HG03432 (cell line): ENCODE measurements around the gene ARHGAP15.

Experiments
- ATAC-seq: cut with Tn5 transposase; IDR thresholded peaks from one replicate; pipeline ENCODE4 v1.9.1; 2021; ENCODE audit warnings: mild to moderate bottlenecking, moderate library complexity; ENCODE audit not compliant: unreplicated experiment

The ARHGAP15 gene

DNA sequence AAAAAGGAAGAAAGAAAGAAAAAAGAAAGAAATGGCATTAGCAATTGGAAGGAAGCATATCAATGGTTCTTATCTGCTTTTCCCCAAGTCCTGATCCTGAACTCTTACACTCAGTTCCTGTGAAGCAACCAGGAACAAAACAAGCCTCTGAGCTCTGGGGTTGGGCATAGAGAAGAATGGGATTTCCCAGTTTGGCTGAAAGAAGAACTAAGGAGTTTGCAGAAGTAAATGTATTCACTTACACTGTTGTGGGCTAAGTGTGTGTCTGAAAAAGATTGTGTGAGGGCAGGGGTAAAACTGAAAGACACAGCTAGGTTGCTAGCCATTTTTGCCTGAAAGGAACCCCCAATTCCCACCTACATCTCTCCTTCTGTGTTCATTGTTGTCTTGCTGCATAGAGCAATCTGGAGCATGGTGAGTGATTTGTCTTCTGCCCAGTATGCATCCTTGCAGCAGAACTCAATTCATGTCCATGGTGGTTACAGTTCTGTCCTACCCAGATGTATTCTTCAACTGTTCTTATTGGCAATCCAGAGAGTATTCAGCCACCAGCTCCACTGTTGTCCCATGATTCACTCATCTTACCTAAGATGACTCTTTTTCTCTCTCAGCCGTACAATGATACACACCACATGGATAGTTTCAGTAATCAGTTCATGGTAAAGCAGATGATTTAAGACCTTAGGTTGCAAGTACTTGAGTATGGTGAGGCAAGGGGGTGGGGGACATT lies 348.7 kb downstream of the ARHGAP15 start:
- ATAC-seq, result peak; percentile 64

DNA sequence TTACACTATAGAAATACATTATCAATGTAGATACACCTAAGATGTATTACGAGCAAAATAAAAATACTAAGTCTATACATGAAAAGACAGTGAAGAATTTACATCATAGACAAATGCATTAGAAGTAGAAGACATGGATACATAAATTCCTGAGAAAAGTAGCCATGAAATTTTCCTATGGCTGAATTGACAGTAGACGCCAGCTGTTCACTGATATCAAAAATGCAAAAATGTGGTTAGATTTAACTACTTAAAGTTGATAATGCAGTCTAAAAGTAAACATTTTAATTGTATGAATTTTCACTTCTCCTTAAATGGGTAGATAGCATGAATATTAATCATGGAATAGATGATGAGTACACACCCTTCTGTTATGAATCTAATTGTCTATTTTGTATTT lies 350.9 kb downstream of the ARHGAP15 start:
- no peak for ATAC-seq

DNA sequence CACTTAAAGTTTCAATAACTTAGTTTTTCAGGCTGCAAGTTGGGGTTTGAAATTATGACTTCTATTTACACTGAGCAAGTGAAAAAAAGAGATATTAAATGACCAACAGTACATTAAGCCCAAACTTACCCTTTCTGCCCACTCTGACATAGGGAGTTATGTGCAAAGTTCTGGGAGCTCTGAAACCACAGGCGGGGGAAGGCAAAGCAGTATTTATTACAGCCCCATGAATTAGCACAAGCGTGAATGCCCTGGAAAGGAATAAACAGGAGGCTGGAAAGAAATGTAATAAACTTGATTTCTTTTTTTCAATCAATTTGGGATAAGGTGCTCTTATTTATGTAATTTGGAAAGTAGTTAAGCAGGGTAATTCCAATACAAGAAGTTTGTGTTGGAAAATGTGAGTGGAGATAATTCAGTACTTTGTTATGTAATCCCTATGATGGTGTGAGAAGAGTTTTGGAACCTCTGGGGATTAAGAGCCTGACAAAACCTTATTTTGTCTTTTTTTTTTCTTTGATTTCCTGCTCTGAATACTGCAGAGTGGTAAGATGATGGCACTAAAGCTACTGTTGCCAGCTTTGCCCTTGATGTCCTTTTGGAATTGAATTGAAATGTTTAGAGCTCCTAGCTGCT lies 351.5 kb downstream of the ARHGAP15 start:
- ATAC-seq, result no peak

DNA sequence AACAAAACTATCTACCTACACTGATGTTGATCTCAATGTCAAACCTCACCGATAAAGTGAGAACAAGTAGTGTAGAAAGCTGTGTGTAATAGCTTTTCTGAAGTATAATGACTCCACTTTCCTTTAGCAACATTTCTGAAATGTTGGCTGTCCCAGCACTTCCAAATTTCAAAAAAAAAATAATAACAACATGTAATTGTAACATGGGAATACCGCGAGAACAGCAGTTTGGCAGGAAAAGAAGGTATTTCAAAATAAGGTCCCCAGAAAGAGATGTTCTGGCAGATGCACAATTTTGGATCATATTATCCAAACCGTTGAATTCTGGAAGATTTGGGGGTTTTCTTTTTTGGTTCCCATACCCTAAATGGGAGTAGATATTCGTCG lies 352.0 kb downstream of the ARHGAP15 start:
- no peak for ATAC-seq

DNA sequence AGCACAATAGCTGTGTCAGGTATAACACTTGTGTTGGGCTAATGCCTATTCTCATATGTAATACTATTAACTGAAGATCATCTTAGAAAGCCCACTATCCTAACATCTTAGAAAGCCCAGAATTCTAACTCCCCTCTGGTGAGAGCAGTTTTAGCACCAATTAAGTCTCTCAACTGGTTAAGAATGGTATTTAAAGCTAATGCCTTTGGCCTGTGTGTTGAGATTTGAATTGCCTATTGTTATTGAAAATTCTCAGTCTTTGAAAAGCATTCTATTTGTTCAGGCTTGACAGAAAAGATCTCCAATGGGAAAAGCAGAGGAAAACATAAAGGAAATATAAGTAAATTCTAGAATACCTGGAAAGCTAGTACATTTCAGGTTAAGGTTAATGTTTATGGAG lies 352.5 kb downstream of the ARHGAP15 start:
- no peak for ATAC-seq

DNA sequence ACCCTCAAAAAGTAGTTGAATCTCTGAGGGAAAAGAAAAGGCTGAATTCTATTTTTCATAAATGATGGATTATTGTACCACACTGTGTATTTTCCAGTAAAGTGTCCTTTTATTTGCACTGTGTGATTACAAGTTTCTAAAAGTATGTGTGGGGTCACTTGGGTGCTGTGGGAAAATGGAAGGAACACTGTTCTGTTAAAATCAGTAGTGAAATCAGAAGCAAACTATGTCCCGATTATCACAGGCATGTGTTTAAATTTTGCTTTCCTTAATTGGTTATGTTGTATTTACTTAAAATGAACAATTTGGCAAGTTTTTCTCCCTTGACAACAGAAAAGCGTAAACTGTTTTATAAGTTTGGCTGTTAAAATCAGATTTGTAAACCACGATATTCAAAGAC lies 353.1 kb downstream of the ARHGAP15 start:
- ATAC-seq, result no peak

DNA sequence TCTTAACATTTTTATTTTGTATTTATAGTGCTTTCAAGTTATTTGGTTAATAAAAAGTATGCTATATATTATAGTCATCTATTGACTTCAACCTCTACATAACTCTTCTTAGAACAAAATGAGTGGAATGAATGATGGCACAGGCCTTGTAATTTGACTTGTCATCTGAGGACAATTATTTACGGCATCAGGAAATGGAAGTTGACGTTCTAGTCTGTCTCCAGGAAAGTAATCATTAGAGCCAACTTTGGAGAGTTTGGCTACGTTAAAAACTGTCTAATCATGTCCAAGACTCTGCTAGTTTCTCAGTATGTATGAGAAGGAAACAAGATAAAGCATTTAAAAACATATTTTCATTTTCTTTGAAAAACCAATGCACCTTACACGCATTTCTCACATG lies 353.6 kb downstream of the ARHGAP15 start:
- ATAC-seq, result no peak

DNA sequence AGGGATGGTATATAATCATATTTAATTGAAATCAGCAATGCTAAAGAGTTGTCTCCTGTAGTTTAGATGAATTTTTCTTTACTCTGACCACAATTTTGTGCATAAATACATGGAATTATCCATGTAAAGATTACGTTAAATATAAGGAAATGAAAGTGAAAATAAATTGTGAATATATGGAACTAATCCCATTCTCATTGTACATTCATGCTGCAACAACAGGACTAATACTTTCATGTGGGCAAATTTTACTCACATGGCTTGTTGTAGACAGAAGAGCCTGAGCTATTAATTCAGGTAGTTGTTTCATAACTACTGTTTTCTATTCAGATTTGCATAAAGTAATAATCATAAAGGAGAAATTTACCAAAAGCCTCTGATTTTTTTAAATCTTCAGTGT lies 357.8 kb downstream of the ARHGAP15 start:
- no peak for ATAC-seq

DNA sequence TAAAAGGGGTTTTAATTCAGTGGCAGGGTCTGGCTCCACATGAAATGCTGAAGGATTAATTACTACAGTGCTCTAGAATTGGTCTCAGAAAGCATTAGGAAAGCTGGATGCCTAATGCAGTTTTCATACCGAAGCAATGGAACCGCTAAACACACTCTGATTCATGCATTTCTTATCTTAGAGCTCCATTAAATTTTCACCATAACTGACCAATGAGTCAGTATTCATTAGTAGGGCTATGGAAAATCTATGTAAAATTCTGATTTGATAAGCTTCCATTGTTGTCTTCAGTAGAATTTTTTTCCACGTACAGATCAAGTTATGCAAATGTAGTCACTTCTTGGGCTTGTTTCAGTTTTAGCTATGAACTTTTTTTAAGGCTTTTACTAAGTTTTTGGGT lies 359.9 kb downstream of the ARHGAP15 start:
- no peak for ATAC-seq

DNA sequence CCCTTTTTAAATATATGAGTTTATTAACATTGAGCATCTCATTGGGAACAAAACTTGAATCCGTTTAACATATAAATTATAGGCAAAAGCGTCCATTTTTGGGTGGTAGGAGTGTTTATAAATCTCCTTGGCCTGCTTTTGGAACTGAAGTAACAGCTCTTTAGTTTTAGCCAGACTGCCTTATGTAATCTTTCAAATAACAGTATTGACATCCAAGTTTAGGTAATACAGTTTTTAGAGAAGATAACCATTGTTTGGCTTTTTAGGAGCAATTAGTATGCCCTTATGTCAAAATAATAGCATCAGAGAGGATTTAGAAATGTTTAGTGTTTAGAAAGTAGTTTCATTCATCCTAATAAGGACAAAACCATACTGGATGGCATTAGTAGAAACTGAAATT lies 361.9 kb downstream of the ARHGAP15 start:
- ATAC-seq, result no peak

DNA sequence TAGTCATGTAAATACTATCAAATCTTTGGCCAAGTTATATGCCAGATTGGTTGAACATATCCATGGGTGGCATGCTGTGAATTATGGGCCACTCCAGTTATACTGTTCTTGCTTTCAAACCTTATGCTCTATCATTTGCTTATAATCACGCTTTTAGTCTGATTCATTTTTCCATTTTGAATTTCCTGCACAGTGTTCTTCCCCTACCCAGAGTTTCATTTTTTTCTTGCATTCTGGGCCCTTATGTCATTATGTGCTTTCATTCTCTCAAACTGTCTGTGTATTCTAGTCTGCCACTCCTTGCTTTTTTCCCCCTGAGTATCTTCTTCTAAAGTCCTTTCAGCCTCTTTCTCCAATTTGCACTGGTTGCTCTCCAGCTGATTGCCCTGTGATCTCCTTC lies 364.1 kb downstream of the ARHGAP15 start:
- ATAC-seq, result no peak

DNA sequence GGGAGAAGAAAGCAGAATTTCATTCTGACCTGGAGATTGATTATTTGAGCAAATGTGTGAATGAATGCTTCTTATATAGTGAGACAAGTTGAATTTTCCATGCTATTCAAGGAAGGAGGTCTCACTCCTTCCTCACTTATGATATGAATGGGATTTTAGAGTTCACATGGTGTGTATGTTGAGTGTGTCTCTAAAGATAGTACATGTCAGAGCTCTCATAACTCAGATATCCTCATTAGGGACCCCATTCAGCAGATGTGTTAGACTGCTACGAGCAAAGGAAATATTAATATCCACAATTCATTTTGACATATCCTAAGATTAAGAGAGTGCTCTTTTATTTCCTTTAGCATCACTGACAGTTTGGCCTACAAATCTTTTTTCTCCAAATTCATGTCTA lies 368.5 kb downstream of the ARHGAP15 start:
- ATAC-seq, result no peak

DNA sequence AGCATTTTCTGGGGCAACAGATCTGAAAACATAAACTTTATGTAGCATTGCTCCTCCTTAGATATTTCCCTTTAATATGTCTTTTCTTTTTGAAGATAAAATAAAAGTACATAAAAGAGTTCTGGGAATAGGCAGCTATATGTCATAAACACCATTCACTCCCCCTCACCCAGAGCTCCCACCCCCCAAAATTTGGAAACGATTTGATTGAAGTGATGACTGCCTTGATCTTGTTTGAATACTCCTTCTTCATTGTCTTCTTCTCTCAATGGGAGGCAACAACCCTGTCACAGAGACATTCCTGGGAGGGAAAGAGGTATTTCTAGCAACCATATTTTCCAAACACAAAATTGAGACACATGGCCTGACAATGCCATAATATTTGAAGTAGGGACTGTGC lies 369.3 kb downstream of the ARHGAP15 start:
- no peak for ATAC-seq

DNA sequence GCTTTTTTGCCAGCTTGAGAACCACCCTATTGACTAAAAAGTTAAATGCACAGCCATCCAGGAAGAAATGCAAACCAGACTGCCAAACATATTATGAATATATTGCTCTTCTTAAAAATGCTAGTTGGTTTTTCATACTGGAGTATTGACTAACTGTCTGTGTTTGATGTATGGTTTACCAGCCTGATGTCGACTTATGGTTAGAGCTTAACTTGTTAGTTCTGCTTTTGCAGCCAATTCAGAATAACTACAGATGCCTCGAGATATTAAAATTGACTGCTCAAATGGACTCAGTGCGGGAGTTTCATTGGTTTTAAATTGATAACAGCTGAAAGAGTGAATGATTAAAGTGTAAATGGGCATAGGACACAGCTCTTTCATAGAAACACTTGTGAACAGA lies 369.8 kb downstream of the ARHGAP15 start:
- ATAC-seq, result no peak

DNA sequence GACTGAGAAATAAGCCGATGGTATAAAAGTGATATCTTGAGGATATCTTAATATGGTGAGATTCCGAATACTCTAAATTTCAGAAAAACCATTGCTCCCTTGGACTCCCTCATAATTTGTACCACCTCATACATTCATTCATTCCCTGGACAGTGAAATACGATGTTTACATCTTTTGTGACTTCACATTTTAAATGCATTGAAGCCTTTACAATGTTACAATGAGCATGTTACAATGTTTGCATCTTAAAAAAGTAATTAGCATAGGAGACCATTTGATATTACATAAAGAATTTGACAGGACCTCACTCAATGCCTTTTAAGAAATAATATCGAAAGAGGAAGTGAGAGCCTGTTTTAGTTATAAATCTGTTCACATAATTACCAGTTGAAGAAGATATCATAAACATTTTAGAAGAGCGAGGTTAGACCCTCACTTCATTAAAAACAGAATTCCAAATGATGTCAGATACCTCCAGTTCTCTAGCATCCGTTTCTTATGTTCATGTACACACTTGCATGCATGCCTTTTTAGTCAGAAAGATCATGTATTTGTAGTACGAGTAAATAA lies 372.0 kb downstream of the ARHGAP15 start:
- no peak for ATAC-seq

DNA sequence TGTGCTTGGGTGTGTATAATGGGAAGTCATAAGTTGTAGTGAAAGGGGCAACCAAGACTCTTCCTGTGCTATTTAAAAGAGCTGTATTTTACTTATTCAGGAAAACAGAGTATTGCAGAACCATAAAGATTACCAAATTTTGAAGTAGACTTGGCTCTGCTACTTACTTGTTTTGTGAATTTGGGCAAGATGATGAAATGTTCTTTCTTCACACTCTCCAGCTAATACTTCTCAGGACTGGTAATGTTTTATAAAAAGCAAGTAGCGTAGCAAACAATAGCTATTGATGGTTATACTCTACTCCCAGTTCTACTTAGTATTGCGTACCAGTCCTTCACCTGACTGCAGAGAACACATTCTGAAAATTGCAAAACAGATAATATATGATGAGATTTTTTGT lies 374.1 kb downstream of the ARHGAP15 start:
- no peak for ATAC-seq

DNA sequence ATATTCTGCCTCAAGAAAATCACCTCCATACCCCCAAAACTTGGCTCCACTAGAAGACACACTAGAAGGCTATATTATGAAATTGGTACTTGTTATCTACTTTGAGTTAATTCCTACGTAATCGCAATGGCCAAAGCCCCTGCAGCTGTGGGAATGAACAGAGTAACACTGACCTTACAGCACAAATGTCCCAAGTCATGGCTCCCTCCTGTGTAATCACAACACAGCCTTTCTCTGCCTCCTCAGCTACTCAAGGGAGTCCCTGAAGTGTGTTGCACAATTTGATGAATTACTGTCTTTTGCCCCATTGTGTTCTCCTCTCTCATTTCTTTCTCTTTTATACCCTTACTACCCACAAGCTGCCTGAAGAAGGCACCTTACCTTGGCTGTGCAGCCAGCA lies 375.2 kb downstream of the ARHGAP15 start:
- no peak for ATAC-seq

DNA sequence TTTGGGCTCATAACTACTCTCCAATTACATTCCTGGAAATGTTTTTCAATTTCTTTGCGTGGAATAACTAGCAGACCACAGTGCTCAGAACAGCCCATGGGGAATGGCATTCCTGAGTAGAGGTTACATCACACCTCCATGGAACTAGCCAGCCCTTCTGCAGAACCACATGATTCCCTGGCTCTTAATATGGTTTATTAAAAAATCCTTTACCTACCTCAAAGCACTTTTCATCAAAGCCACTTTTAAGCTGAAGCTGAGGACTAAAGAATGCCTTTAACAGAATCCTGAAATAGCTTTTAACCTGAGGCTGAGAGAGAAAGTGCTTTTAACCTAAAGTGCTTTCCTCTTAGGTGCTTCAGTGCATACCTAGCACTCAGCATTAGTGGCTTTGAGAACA lies 376.3 kb downstream of the ARHGAP15 start:
- no peak for ATAC-seq

DNA sequence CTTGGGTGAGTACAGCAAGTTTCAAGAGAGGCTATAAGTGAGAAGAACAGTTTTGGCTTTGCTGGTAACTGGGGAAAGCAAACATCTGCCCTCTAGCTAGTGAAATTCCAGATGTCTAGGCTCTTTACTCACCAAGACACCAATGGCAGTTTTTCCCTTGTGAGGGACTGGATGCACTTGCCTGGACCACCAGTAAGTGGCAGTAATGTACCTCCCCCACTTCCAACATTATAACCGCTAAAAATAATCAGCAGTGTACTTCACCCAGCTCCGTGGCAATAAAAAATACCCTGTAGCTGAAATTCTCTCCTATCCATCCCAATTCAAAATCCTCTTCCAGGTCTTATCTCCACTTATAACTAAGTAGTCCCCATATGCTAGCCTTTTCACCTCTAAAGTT lies 383.9 kb downstream of the ARHGAP15 start:
- ATAC-seq, result peak; percentile 92

DNA sequence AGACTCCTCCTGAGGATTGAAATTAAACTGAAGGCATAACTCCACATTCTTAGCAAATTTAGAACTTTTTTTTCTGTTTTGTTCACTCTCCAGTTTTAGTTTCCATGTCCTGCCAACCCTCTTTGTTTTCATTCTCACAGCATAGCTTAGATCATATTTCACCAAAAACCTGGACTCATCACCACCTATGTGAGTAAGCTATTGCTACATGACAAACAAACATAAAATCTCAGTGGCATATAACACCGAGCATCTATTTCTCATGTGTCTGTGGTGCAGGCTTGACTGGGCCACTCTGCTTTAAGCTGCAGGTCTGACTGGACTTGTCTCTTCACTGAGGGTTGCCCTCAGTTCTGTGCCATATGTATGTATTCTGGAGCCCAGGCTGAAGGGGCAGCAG lies 385.2 kb downstream of the ARHGAP15 start:
- ATAC-seq, result no peak

DNA sequence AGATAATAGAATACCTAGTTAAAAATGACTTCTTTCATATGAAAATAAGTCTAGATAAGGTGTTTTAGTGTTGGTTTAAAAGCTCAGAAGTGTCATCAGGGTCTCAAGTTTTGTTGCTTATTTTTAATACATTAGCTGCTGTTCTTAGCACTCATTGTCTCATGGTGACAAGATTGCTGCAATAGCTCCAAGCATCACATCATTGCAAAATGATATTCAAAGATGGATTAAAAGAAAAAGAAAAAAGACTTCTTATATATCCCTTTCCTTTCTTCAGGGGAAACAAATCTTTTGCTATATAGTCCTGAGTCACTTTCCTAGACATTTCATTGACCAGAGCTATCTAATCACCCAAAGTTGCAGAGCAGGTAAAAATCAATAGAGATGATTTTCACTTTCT lies 386.1 kb downstream of the ARHGAP15 start:
- no peak for ATAC-seq

DNA sequence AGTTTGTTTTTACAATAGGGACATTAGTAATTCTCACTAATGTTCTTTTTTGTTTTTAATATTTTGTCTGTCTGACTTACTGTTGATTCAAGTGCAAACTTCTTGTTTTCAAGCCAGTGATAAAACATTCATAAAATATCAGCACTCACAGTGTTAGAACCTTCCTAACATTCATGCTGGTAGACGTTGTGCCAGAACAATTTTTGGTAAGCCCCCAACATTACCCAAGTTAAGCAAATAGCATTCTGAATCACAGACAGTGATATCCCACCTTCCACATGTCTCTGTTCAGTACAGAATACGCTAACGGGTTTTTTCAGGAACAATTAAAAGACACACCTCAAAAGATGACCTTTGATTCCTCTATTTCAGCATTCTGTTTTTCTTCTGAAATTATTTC lies 390.3 kb downstream of the ARHGAP15 start:
- no peak for ATAC-seq

DNA sequence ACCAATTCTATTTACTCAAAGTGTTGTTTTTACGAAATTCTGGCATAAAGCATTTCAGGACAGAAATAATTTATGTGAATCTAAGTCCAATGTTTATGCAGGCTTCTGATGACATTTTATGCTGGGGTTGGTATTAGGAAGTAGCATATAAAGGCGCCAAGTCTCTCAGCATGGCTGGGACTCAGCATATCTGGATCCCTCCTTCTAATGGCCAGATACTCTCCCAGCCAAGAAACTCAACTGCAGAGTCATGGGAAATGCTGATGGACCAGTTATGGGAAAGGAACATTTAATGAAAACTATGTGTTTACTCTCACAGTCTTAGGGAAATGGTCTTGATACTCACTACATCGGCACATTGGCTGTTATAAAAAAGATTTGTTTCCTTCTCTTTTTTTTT lies 392.2 kb downstream of the ARHGAP15 start:
- ATAC-seq, result no peak
